ENCODE data around the gene ADAMTS6. TPM values are rescaled to one million over a fixed set of nuclear protein-coding genes. Genes with fewer than 3 reads are reported as not detected.

The ADAMTS6 gene
- total and polyA plus RNA-seq, 2 of the 13 experiments (the other 11 are each of a cell fraction or from before 2014, with no cell fraction given): 3.1 to 8.2 TPM

- TF ChIP-seq DZIP1 (CRISPR knock-in tag; IDR thresholded peaks at IDR 0.05): no peak
- no peak for TF ChIP-seq JUNB (CRISPR knock-in tag; IDR thresholded peaks at IDR 0.05; ENCODE audit: borderline replicate concordance)
- TF ChIP-seq ZNF550 (CRISPR knock-in tag; IDR thresholded peaks at IDR 0.05; ENCODE audit: borderline replicate concordance): no peak
- no peak for TF ChIP-seq IRF9 (CRISPR knock-in tag; IDR thresholded peaks at IDR 0.05; ENCODE audit: borderline replicate concordance)
Measured at GRCh38 chr5:65292196-65292595, 189.5 kb downstream of the ADAMTS6 start (continued).

- 82% methylated on average over 1 of the region's 1 CpG for WGBS (ENCODE audit: low lambda C conversion rate)
- ATAC-seq: no peak
- Histone ChIP-seq H3K79me2 (ENCODE audit: insufficient read depth, low read length) (no peaks in the 10 kb centered on the region), H2AFZ (ENCODE audit: low read length) (no peak overlapping the region), H3K4me3 (replicated peaks in 1 of 3; ENCODE audit: insufficient read depth in 1 of 3, low read depth in 2 of 3, low read length in 3 of 3) (no peak overlapping the region), H4K20me1 (ENCODE audit: insufficient read depth, low read length) (no peaks in the 10 kb centered on the region), H3K9me3 (ENCODE audit: low read length) (no peaks in the 10 kb centered on the region), H3K36me3 (replicated peaks in 1 of 2; ENCODE audit: control insufficient read depth in 1 of 2, insufficient read depth in 2 of 2, low read length in 2 of 2) (no peaks in the 10 kb centered on the region), H3K9ac (ENCODE audit: insufficient read depth, low read depth, low read length) (no peak overlapping the region), H3K4me2 (ENCODE audit: low read depth, low read length) (no peak overlapping the region), H3K4me1 (ENCODE audit: insufficient read depth, low read length) (peaks cover 11% of the 10 kb centered on the region), H3K27me3 (ENCODE audit: control insufficient read depth in 1 of 2, insufficient read depth in 2 of 2, low read length in 2 of 2) (no peaks in the 10 kb centered on the region; a peak in 1 of 5 replicates), H3K27ac (ENCODE audit: extremely low read length, insufficient read depth, low read length) (no peak overlapping the region)
- no peak for FAIRE-seq
- intact Hi-C loops (cut with micrococcal nuclease; ENCODE audit: unreplicated experiment): no loop called here
- ChIA-PET CTCF (ENCODE audit: low intra/inter-chr PET ratio, low total read pairs) (no interaction called here), POLR2A (no interaction called here)
- no TSS peak for BruUV-seq (replicated peaks)
- DNase-seq (ENCODE audit: low spot score): no peak
- in situ Hi-C loops (cut with HindIII; ENCODE audit: extremely low pct_ligation_motif_present, low pct_unique_long_range_greater_than_20kb): no loop called here
- TF ChIP-seq BATF2 (CRISPR knock-in tag; IDR thresholded peaks at IDR 0.05) (no peak), HOXA3 (CRISPR knock-in tag; IDR thresholded peaks at IDR 0.05) (no peak), ZNF616 (CRISPR knock-in tag; IDR thresholded peaks at IDR 0.05; ENCODE audit: low read depth) (no peak), ZFP36L1 (CRISPR knock-in tag; IDR thresholded peaks at IDR 0.05) (no peak), SOX6 (IDR thresholded peaks at IDR 0.05) (no peak), SOX6 (CRISPR knock-in tag; IDR thresholded peaks at IDR 0.05) (no peak), NCOA2 (CRISPR knock-in tag; IDR thresholded peaks at IDR 0.05) (no peak), EP300 (IDR thresholded peaks at IDR 0.05; ENCODE audit: low read depth in 2 of 2, low read length in 2 of 2) (no peak), EP300 (CRISPR knock-in tag; IDR thresholded peaks at IDR 0.05; ENCODE audit: borderline replicate concordance) (no peak), THAP8 (CRISPR knock-in tag; IDR thresholded peaks at IDR 0.05; ENCODE audit: borderline replicate concordance) (no peak), TAF15 (IDR thresholded peaks at IDR 0.05; ENCODE audit: low read depth, low read length, poor library complexity, severe bottlenecking) (no peak), HNRNPUL1 (IDR thresholded peaks at IDR 0.05; ENCODE audit: low read depth, low read length) (no peak), MXD1 (CRISPR knock-in tag; IDR thresholded peaks at IDR 0.05) (no peak), ZNF205 (CRISPR knock-in tag; IDR thresholded peaks at IDR 0.05) (no peak)
Measured at GRCh38 chr5:65290677-65291076, 191.0 kb downstream of the ADAMTS6 start.
